Ectodermal cell (in vitro differentiated cells): ENCODE data around the gene MAP3K20.
"Not testable (repeated sequence)": the region's sequence is repeated elsewhere in the genome, so short reads cannot be mapped to it uniquely, and the experiment has no call there.

Experiments
- H3K27ac ChIP-seq: 2 replicates; pipeline ENCODE4 v1.7.0; 2013; ENCODE audit warnings: mild to moderate bottlenecking, low read depth, low read length; ENCODE audit not compliant: insufficient read depth, poor library complexity, severe bottlenecking
- H3K27me3 ChIP-seq: 2 replicates; pipeline ENCODE4 v1.7.0; 2013; ENCODE audit warnings: mild to moderate bottlenecking, low read length; ENCODE audit not compliant: insufficient read depth, control insufficient read depth, poor library complexity, severe bottlenecking
- H3K36me3 ChIP-seq: one replicate; pipeline ENCODE4 v1.7.0; 2013; ENCODE audit warnings: low read length; ENCODE audit not compliant: control insufficient read depth, insufficient read depth
- H3K4me1 ChIP-seq: one replicate; pipeline ENCODE4 v1.7.0; 2013; ENCODE audit warnings: low read length; ENCODE audit not compliant: control insufficient read depth, insufficient read depth
- H3K4me3 ChIP-seq: 2 replicates; pipeline ENCODE4 v1.7.0; 2013; ENCODE audit warnings: low read depth, low read length, control low read depth; ENCODE audit not compliant: insufficient read depth
- H3K9me3 ChIP-seq: 2 replicates; pipeline ENCODE4 v1.7.0; 2013; ENCODE audit warnings: mild to moderate bottlenecking, low read length, moderate library complexity; ENCODE audit not compliant: control insufficient read depth
- WGBS, 2 experiments: methylation state at CpG; one replicate each; pipeline ENCODE4 v1.1.7; 2013; ENCODE audit warnings: missing lambda C conversion rate in 2 of 2; 5-methylcytosine and 5-hydroxymethylcytosine counted together

Gene MAP3K20

GRCh38 chr2:173240083-173240482 is 164.4 kb downstream of the MAP3K20 start:
- Histone ChIP-seq H3K36me3 (no peaks in the 10 kb centered on the region), H3K4me1 (peaks cover 10% of the 10 kb centered on the region), H3K27me3 (no peaks in the 10 kb centered on the region), H3K4me3 (no peak overlapping the region), H3K27ac (no peak overlapping the region), H3K9me3 (no peaks in the 10 kb centered on the region)
- WGBS, 2 experiments, result 96% methylated on average over 2 of the region's 2 CpGs

DNA sequence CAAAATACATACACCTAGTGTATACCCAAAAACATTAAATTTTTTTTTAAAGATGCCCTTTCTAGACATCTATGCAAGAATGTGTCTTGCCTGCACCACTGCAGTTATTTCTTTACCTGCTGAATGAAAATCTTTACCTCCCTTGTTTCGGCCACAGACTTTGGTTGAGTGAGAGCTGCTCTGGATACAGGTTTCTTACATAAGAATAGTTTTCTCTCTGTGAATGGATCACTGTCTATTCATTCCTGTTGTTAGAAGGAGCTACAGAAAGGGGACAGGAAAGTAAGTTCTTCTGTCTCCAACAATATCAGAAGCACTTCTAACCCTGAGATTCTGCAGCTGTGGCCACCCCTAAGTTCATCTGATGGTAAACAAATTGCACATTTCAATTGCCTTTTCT is 166.0 kb downstream of the MAP3K20 start:
- no peaks in the 10 kb centered on the region for H3K27me3 ChIP-seq
- WGBS, 2 experiments, result 83 to 86% methylated on average over 1 of the region's 1 CpG
- no peak overlapping the region for H3K4me3 ChIP-seq
- no peak overlapping the region for H3K27ac ChIP-seq
- no peaks in the 10 kb centered on the region for H3K36me3 ChIP-seq
- H3K9me3 ChIP-seq, result no peaks in the 10 kb centered on the region
- H3K4me1 ChIP-seq, result peaks cover 1% of the 10 kb centered on the region

DNA sequence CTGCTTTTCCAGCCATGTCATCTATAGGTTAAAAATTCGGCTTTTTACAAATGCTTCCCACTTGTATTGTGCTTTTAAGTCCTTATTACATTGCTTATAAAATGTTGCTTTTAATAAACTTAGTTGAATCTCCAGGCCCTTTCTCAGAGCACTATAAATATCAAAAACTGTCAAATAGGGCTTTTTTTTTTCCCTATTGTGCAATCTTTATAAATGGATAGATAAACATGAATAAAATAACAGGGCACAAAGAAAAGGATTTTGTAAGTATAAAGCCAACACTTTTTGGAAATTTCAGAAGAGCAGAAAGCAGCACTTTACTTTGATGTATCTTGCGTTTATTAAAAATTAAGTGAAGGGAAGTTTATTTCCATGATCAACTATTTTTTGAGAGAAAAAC is 171.5 kb downstream of the MAP3K20 start:
- WGBS, 2 experiments, result 92% methylated on average over 1 of the region's 2 CpGs; no CpG with 5 or more reads in 1 of the 2 experiments
- no peak overlapping the region for H3K4me3 ChIP-seq
- H3K9me3 ChIP-seq, result no peaks in the 10 kb centered on the region
- no peak overlapping the region for H3K27ac ChIP-seq
- H3K4me1 ChIP-seq, result no peaks in the 10 kb centered on the region
- no peaks in the 10 kb centered on the region for H3K36me3 ChIP-seq
- no peaks in the 10 kb centered on the region for H3K27me3 ChIP-seq

GRCh38 chr2:173248381-173248780 is 172.7 kb downstream of the MAP3K20 start:
- 92 to 96% methylated on average over 2 of the region's 2 CpGs for WGBS, 2 experiments
- H3K36me3 ChIP-seq, result no peaks in the 10 kb centered on the region
- no peaks in the 10 kb centered on the region for H3K4me1 ChIP-seq
- H3K27me3 ChIP-seq, result no peaks in the 10 kb centered on the region
- no peak overlapping the region for H3K27ac ChIP-seq
- no peaks in the 10 kb centered on the region for H3K9me3 ChIP-seq
- no peak overlapping the region for H3K4me3 ChIP-seq

DNA sequence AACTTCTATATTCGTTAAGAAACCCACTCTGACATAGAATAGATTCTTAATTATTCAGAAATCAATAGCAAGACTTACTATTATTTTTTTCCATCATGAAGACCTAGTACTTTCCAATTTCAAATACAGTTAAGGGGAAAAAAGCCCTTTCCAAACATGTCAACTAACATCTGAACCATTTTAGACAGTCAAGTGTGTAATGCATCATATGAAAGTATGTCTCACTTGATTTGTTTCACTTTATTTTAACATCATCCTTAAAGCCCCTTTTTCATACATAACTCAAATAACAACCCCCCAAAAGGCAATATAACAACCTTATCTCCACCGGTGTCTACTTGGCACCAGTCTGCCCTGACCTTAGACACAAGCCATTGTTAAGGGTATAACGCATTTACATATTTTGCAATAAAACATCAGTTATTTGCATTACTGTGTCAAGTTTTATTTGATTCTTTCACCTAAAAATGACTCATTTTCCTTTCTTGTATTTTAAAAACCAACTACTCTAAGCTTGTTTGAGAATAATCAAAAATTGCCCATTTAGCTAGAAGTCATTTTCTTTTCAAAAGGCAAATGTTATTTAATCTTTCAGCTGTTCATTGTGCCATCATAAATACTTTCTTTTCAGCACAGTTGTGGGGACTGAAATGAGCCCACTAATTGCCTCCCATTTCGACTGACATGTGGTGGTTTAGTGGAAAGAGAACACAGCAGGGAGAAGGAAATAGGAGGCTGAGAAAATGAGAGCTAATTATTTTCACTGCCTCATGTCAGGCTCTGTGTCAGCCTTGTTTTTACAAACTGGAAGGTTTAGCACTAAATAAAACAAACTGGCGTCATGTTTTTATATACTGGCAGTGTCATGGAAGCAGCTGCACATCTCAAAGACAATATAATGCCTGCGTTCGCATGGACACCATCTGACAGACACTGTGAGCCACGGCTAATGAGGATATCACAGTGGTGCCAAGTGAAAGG is 174.3 kb downstream of the MAP3K20 start:
- 79 to 82% methylated on average over 8 of the region's 8 CpGs for WGBS, 2 experiments
- no peaks in the 10 kb centered on the region for H3K27me3 ChIP-seq
- no peak overlapping the region for H3K4me3 ChIP-seq
- no peak overlapping the region for H3K27ac ChIP-seq
- no peaks in the 10 kb centered on the region for H3K36me3 ChIP-seq
- H3K4me1 ChIP-seq, result no peaks in the 10 kb centered on the region
- no peaks in the 10 kb centered on the region for H3K9me3 ChIP-seq

- H3K27ac ChIP-seq, result no peak overlapping the region
- no peaks in the 10 kb centered on the region for H3K4me1 ChIP-seq
- H3K4me3 ChIP-seq, result no peak overlapping the region
- WGBS, 2 experiments, result 89 to 100% methylated on average over 1 to 2 of the region's 2 CpGs
- no peaks in the 10 kb centered on the region for H3K27me3 ChIP-seq
- H3K36me3 ChIP-seq, result no peaks in the 10 kb centered on the region
- H3K9me3 ChIP-seq, result no peaks in the 10 kb centered on the region
These were observed 175.6 kb downstream of the MAP3K20 start for GRCh38 chr2:173251225-173251624.

GRCh38 chr2:173252581-173252980 is 176.9 kb downstream of the MAP3K20 start:
- Histone ChIP-seq H3K4me3 (no peak overlapping the region), H3K4me1 (no peaks in the 10 kb centered on the region), H3K27me3 (no peaks in the 10 kb centered on the region), H3K36me3 (no peaks in the 10 kb centered on the region), H3K27ac (no peak overlapping the region), H3K9me3 (no peaks in the 10 kb centered on the region)
- 75 to 78% methylated on average over 5 of the region's 5 CpGs for WGBS, 2 experiments

GRCh38 chr2:173254659-173255058 is 179.0 kb downstream of the MAP3K20 start:
- Histone ChIP-seq H3K27me3 (no peaks in the 10 kb centered on the region), H3K36me3 (no peaks in the 10 kb centered on the region), H3K27ac (no peak overlapping the region), H3K9me3 (no peaks in the 10 kb centered on the region), H3K4me1 (no peaks in the 10 kb centered on the region), H3K4me3 (no peak overlapping the region)
- 86 to 93% methylated on average over 1 of the region's 1 CpG for WGBS, 2 experiments

DNA sequence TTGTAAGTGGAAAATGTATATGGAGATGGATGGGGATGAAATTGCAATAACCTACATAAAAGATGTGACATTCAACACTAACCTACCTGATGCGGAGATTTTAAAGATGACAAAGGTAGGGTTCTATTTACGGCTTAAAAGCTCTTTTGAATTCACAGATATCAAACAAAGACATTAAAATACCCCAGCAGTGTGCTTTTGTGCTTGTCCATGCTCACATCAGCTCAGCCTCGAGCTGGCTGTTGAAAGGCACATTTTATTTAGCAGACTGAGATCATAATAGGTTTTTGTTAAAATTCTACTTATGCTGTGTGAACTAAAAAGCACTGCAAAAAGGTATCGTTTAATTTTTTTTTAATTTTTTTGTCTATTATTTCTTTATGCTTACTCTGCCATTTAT is 183.1 kb downstream of the MAP3K20 start:
- Histone ChIP-seq H3K4me3 (no peak overlapping the region), H3K4me1 (no peaks in the 10 kb centered on the region), H3K27ac (no peak overlapping the region), H3K9me3 (no peaks in the 10 kb centered on the region), H3K27me3 (no peaks in the 10 kb centered on the region), H3K36me3 (no peaks in the 10 kb centered on the region)
- 36 to 37% methylated on average over 2 to 4 of the region's 4 CpGs for WGBS, 2 experiments

DNA sequence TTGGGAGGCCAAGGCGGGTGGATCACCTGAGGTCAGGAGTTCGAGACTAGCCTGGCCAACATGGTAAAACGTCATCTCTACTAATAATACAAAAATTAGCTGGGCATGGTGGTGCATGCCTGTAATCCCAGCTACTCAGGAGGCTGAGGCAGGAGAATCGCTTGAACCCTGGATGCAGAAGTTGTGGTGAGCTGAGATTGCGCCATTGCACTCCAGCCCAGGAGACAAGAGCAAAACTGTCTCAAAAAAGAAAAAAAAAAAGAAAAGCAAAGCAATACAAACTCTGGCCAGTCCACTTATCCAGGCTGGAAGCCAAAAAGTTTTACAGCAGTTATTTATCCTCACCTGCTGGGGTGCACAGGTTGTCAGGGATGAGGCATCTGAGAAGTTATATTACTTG is 186.7 kb downstream of the MAP3K20 start:
- not testable (repeated sequence) for H3K4me3 ChIP-seq, H3K36me3 ChIP-seq
- WGBS, 2 experiments, result 94 to 96% methylated on average over 5 of the region's 5 CpGs

More for the DNA sequence above, 186.7 kb downstream of the MAP3K20 start:
- H3K9me3 ChIP-seq, H3K27me3 ChIP-seq, H3K27ac ChIP-seq, H3K4me1 ChIP-seq: not testable (repeated sequence)
